ENCODE results near the gene SLC37A1.

Gene SLC37A1

GRCh38 chr21:42601656-42602055 lies 88.0 kb downstream of the SLC37A1 start:
- peaks cover 0 to 3% (median 0%) of the 10 kb centered on the region in 5 experiments for H3K27me3 ChIP-seq (replicated peaks in 2 of 5; ENCODE audit: control insufficient read depth in 4 of 5, insufficient read depth in 5 of 5, low read length in 4 of 5)
- peaks cover 3 to 21% (median 13%) of the 10 kb centered on the region in 5 experiments for H3K9me3 ChIP-seq (ENCODE audit: control extremely low read depth in 1 of 5, control insufficient read depth in 4 of 5, insufficient read depth in 2 of 5, low read depth in 1 of 5, low read length in 4 of 5)
- WGBS (ENCODE audit: insufficient coverage): 86% methylated on average over 3 of the region's 4 CpGs
- no peak for DNase-seq
- POLR2A ChIA-PET: no interaction called here
- no peaks in the 10 kb centered on the region for H3K36me3 ChIP-seq (ENCODE audit: control insufficient read depth in 4 of 4, insufficient read depth in 4 of 4, low read length in 3 of 4)
- no peak overlapping the region for H3K4me3 ChIP-seq (ENCODE audit: control insufficient read depth in 1 of 7, extremely low read depth in 1 of 7, insufficient read depth in 4 of 7, low read depth in 2 of 7, low read length in 6 of 7)
- no peak overlapping the region for H3K27ac ChIP-seq (ENCODE audit: insufficient read depth in 1 of 2, low read depth in 1 of 2, low read length in 2 of 2, poor library complexity in 1 of 2, severe bottlenecking in 2 of 2)
- H3K4me1 ChIP-seq (ENCODE audit: control extremely low read depth in 1 of 4, control insufficient read depth in 4 of 4, insufficient read depth in 4 of 4, low read length in 3 of 4): no peaks in the 10 kb centered on the region
- CTCF ChIA-PET: no interaction called here

- Histone ChIP-seq H3K36me3 (ENCODE audit: control insufficient read depth in 4 of 4, insufficient read depth in 4 of 4, low read length in 3 of 4) (no peaks in the 10 kb centered on the region), H3K4me3 (ENCODE audit: control insufficient read depth in 1 of 7, extremely low read depth in 1 of 7, insufficient read depth in 4 of 7, low read depth in 2 of 7, low read length in 6 of 7) (no peak overlapping the region), H3K9me3 (ENCODE audit: control extremely low read depth in 1 of 5, control insufficient read depth in 4 of 5, insufficient read depth in 2 of 5, low read depth in 1 of 5, low read length in 4 of 5) (peaks cover 3 to 21% (median 14%) of the 10 kb centered on the region in 5 experiments), H3K27ac (ENCODE audit: insufficient read depth in 1 of 2, low read depth in 1 of 2, low read length in 2 of 2, poor library complexity in 1 of 2, severe bottlenecking in 2 of 2) (no peak overlapping the region), H3K27me3 (replicated peaks in 2 of 5; ENCODE audit: control insufficient read depth in 4 of 5, insufficient read depth in 5 of 5, low read length in 4 of 5) (peaks cover 0 to 3% (median 0%) of the 10 kb centered on the region in 5 experiments), H3K4me1 (ENCODE audit: control extremely low read depth in 1 of 4, control insufficient read depth in 4 of 4, insufficient read depth in 4 of 4, low read length in 3 of 4) (peaks cover 0 to 5% (median 0%) of the 10 kb centered on the region in 4 experiments)
- WGBS (ENCODE audit: insufficient coverage): 97% methylated on average over 3 of the region's 4 CpGs
- ChIA-PET CTCF (interaction anchor here (1.1 to 1.9 kb wide), 2 partner anchors 14 to 206 kb away, joined by 3 to 9 read pairs; no protein-coding TSS in a partner anchor), POLR2A (no interaction called here)
- DNase-seq: no peak
Observed at GRCh38 chr21:42607102-42607501, 93.5 kb downstream of the SLC37A1 start.

DNA sequence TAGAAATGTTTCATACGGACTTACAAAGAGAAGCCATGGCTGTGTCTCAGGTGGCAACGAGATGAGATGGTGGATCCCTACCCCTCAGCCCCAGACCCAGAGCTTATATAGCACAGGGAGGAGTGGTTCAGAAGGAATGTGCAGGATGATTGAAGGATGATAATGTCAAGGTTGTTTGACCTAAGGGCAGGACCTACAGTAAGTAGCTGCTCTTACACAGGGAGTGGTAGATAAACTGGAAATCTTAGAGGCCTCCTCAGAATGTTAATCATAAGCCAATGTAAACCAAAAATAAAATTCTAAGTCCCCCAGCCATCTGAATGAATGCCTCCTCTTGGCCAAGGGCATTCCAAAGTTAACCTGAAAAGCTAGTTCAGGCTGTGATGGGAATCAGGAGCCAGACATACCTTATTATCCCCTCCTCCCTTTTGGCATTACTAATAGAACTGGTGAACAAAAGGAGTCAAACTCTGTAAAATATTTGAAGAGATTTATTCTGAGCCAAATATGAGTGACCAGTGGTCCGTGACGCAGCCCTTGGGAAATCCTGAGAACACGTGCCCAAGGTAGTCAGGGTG lies 94.0 kb downstream of the SLC37A1 start:
- Histone ChIP-seq H3K4me3 (ENCODE audit: control insufficient read depth in 1 of 7, extremely low read depth in 1 of 7, insufficient read depth in 4 of 7, low read depth in 2 of 7, low read length in 6 of 7) (no peak overlapping the region), H3K27me3 (replicated peaks in 2 of 5; ENCODE audit: control insufficient read depth in 4 of 5, insufficient read depth in 5 of 5, low read length in 4 of 5) (peaks cover 0 to 3% (median 0%) of the 10 kb centered on the region in 5 experiments), H3K36me3 (ENCODE audit: control insufficient read depth in 4 of 4, insufficient read depth in 4 of 4, low read length in 3 of 4) (no peaks in the 10 kb centered on the region), H3K4me1 (ENCODE audit: control extremely low read depth in 1 of 4, control insufficient read depth in 4 of 4, insufficient read depth in 4 of 4, low read length in 3 of 4) (peaks cover 0 to 5% (median 0%) of the 10 kb centered on the region in 4 experiments), H3K9me3 (ENCODE audit: control extremely low read depth in 1 of 5, control insufficient read depth in 4 of 5, insufficient read depth in 2 of 5, low read depth in 1 of 5, low read length in 4 of 5) (peaks cover 3 to 24% (median 14%) of the 10 kb centered on the region in 5 experiments), H3K27ac (ENCODE audit: insufficient read depth in 1 of 2, low read depth in 1 of 2, low read length in 2 of 2, poor library complexity in 1 of 2, severe bottlenecking in 2 of 2) (no peak overlapping the region)
- CTCF ChIA-PET: interaction anchor here (1.1 to 1.9 kb wide), 2 partner anchors 14 to 206 kb away, joined by 3 to 9 read pairs; no protein-coding TSS in a partner anchor
- WGBS (ENCODE audit: insufficient coverage): 86% methylated on average over 1 of the region's 5 CpGs
- POLR2A ChIA-PET: no interaction called here
- no peak for DNase-seq

DNA sequence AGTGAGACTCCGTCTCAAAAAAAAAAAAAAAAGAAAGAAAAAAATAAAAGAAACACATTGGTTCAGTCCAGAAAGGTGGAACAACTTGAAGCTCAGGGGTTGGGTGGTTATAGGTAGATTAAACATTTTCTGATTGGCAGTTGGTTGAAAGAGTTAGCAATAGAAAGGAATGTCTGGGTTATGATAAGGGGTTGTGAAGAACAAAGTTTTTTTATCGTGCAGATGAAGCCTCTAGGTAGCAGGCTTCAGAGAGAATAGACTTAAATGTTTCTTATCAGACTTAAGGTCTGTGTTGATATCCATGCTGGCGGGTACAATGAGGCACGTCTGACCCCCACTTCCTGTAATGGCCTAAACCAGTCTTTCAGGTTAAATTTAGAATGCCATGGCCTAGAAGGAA lies 94.8 kb downstream of the SLC37A1 start:
- Histone ChIP-seq H3K27me3 (replicated peaks in 2 of 5; ENCODE audit: control insufficient read depth in 4 of 5, insufficient read depth in 5 of 5, low read length in 4 of 5) (peaks cover 0 to 3% (median 0%) of the 10 kb centered on the region in 5 experiments), H3K36me3 (ENCODE audit: control insufficient read depth in 4 of 4, insufficient read depth in 4 of 4, low read length in 3 of 4) (no peaks in the 10 kb centered on the region), H3K9me3 (ENCODE audit: control extremely low read depth in 1 of 5, control insufficient read depth in 4 of 5, insufficient read depth in 2 of 5, low read depth in 1 of 5, low read length in 4 of 5) (peaks cover 3 to 24% (median 14%) of the 10 kb centered on the region in 5 experiments), H3K4me1 (ENCODE audit: control extremely low read depth in 1 of 4, control insufficient read depth in 4 of 4, insufficient read depth in 4 of 4, low read length in 3 of 4) (peaks cover 0 to 5% (median 0%) of the 10 kb centered on the region in 4 experiments), H3K27ac (ENCODE audit: insufficient read depth in 1 of 2, low read depth in 1 of 2, low read length in 2 of 2, poor library complexity in 1 of 2, severe bottlenecking in 2 of 2) (no peak overlapping the region), H3K4me3 (ENCODE audit: control insufficient read depth in 1 of 7, extremely low read depth in 1 of 7, insufficient read depth in 4 of 7, low read depth in 2 of 7, low read length in 6 of 7) (no peak overlapping the region)
- ChIA-PET POLR2A (no interaction called here), CTCF (no interaction called here)
- 100% methylated on average over 1 of the region's 4 CpGs for WGBS (ENCODE audit: insufficient coverage)
- no peak for DNase-seq

DNA sequence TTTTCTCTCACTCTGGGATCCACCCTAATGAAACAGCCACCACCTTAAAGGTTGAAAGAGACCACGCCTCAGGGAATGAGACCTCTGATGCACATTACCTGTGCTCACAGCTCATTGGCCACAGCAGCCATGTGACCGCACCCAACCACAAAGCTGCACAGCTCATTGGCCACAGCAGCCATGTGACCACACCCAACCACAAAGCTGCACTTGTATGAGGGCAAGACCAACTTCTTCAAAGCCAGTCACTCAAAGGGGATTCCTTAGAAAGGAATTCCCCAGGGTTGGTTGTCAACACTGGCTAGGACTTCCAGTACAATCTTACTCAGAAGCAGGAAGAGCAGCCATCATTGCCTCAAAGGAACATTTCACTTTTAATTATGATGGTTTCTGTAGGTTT lies 96.2 kb downstream of the SLC37A1 start:
- H3K27me3 ChIP-seq (replicated peaks in 2 of 5; ENCODE audit: control insufficient read depth in 4 of 5, insufficient read depth in 5 of 5, low read length in 4 of 5): peaks cover 0 to 3% (median 0%) of the 10 kb centered on the region in 5 experiments
- peaks cover 0 to 7% (median 5%) of the 10 kb centered on the region in 4 experiments for H3K4me1 ChIP-seq (ENCODE audit: control extremely low read depth in 1 of 4, control insufficient read depth in 4 of 4, insufficient read depth in 4 of 4, low read length in 3 of 4)
- H3K27ac ChIP-seq (ENCODE audit: insufficient read depth in 1 of 2, low read depth in 1 of 2, low read length in 2 of 2, poor library complexity in 1 of 2, severe bottlenecking in 2 of 2): no peak overlapping the region
- peak in 1 of 3 donors; percentile 40 for DNase-seq
- 100% methylated on average over 2 of the region's 2 CpGs for WGBS (ENCODE audit: insufficient coverage)
- POLR2A ChIA-PET: no interaction called here
- H3K36me3 ChIP-seq (ENCODE audit: control insufficient read depth in 4 of 4, insufficient read depth in 4 of 4, low read length in 3 of 4): no peaks in the 10 kb centered on the region
- CTCF ChIA-PET: no interaction called here
- H3K4me3 ChIP-seq (ENCODE audit: control insufficient read depth in 1 of 7, extremely low read depth in 1 of 7, insufficient read depth in 4 of 7, low read depth in 2 of 7, low read length in 6 of 7): no peak overlapping the region
- H3K9me3 ChIP-seq (ENCODE audit: control extremely low read depth in 1 of 5, control insufficient read depth in 4 of 5, insufficient read depth in 2 of 5, low read depth in 1 of 5, low read length in 4 of 5): peaks cover 0 to 18% (median 9%) of the 10 kb centered on the region in 5 experiments

- no CpG with 5 or more reads among the region's 3 CpGs for WGBS (ENCODE audit: insufficient coverage)
- ChIA-PET POLR2A (no interaction called here), CTCF (interaction anchor here (0.7 kb wide), 1 partner anchor 26 kb away, joined by 3 read pairs; no protein-coding TSS in a partner anchor)
- Histone ChIP-seq H3K27me3 (replicated peaks in 2 of 5; ENCODE audit: control insufficient read depth in 4 of 5, insufficient read depth in 5 of 5, low read length in 4 of 5) (peaks cover 0 to 3% (median 0%) of the 10 kb centered on the region in 5 experiments), H3K4me1 (ENCODE audit: control extremely low read depth in 1 of 4, control insufficient read depth in 4 of 4, insufficient read depth in 4 of 4, low read length in 3 of 4) (peaks cover 3 to 22% (median 20%) of the 10 kb centered on the region in 4 experiments), H3K9me3 (ENCODE audit: control extremely low read depth in 1 of 5, control insufficient read depth in 4 of 5, insufficient read depth in 2 of 5, low read depth in 1 of 5, low read length in 4 of 5) (peaks cover 0 to 7% (median 3%) of the 10 kb centered on the region in 5 experiments), H3K36me3 (ENCODE audit: control insufficient read depth in 4 of 4, insufficient read depth in 4 of 4, low read length in 3 of 4) (no peaks in the 10 kb centered on the region), H3K27ac (ENCODE audit: insufficient read depth in 1 of 2, low read depth in 1 of 2, low read length in 2 of 2, poor library complexity in 1 of 2, severe bottlenecking in 2 of 2) (no peak overlapping the region), H3K4me3 (ENCODE audit: control insufficient read depth in 1 of 7, extremely low read depth in 1 of 7, insufficient read depth in 4 of 7, low read depth in 2 of 7, low read length in 6 of 7) (no peak overlapping the region)
- no peak for DNase-seq
Observed at GRCh38 chr21:42611852-42612251, 98.2 kb downstream of the SLC37A1 start.

GRCh38 chr21:42612390-42612789 lies 98.7 kb downstream of the SLC37A1 start:
- ChIA-PET POLR2A (no interaction called here), CTCF (interaction anchor here (0.7 kb wide), 1 partner anchor 26 kb away, joined by 3 read pairs; no protein-coding TSS in a partner anchor)
- H3K4me1 ChIP-seq (ENCODE audit: control extremely low read depth in 1 of 4, control insufficient read depth in 4 of 4, insufficient read depth in 4 of 4, low read length in 3 of 4): peaks cover 3 to 23% (median 22%) of the 10 kb centered on the region in 4 experiments
- no peak overlapping the region for H3K4me3 ChIP-seq (ENCODE audit: control insufficient read depth in 1 of 7, extremely low read depth in 1 of 7, insufficient read depth in 4 of 7, low read depth in 2 of 7, low read length in 6 of 7)
- H3K36me3 ChIP-seq (ENCODE audit: control insufficient read depth in 4 of 4, insufficient read depth in 4 of 4, low read length in 3 of 4): no peaks in the 10 kb centered on the region
- peaks cover 0 to 4% (median 3%) of the 10 kb centered on the region in 5 experiments for H3K9me3 ChIP-seq (ENCODE audit: control extremely low read depth in 1 of 5, control insufficient read depth in 4 of 5, insufficient read depth in 2 of 5, low read depth in 1 of 5, low read length in 4 of 5)
- H3K27ac ChIP-seq (ENCODE audit: insufficient read depth in 1 of 2, low read depth in 1 of 2, low read length in 2 of 2, poor library complexity in 1 of 2, severe bottlenecking in 2 of 2): no peak overlapping the region
- WGBS (ENCODE audit: insufficient coverage): no CpG with 5 or more reads among the region's 1 CpG
- DNase-seq: no peak
- H3K27me3 ChIP-seq (replicated peaks in 2 of 5; ENCODE audit: control insufficient read depth in 4 of 5, insufficient read depth in 5 of 5, low read length in 4 of 5): peaks cover 0 to 5% (median 0%) of the 10 kb centered on the region in 5 experiments

All from common myeloid progenitor, CD34-positive (primary cell).